GM23338 (cell line): ENCODE results near the gene PIGV.

ENCODE experiments used
- EZH2phosphoT487 ChIP-seq: fragments of 200-600 bp; sonication (generic); IDR thresholded peaks from one replicate; pipeline ENCODE4 v1.8.1; 2018; ENCODE audit warnings: antibody characterized with exemption; ENCODE audit not compliant: unreplicated experiment
- TF ChIP-seq, protein P1 (sequence below), 2 experiments: fragments of 200-600 bp in 1 of 2; sonication (generic) in 1 of 2; conservative IDR thresholded peaks; 2 replicates each; pipeline versions ENCODE4 v1.5.1 to v1.6.1; 2016 to 2017; ENCODE audit warnings: antibody characterized with exemption in 2 of 2, low read depth in 2 of 2, mild to moderate bottlenecking in 2 of 2, moderate library complexity in 1 of 2
- TF ChIP-seq, protein P2 (sequence below): IDR thresholded peaks from one replicate; pipeline ENCODE4 v1.6.1; 2018; ENCODE audit warnings: antibody characterized with exemption; ENCODE audit not compliant: unreplicated experiment

DNA sequence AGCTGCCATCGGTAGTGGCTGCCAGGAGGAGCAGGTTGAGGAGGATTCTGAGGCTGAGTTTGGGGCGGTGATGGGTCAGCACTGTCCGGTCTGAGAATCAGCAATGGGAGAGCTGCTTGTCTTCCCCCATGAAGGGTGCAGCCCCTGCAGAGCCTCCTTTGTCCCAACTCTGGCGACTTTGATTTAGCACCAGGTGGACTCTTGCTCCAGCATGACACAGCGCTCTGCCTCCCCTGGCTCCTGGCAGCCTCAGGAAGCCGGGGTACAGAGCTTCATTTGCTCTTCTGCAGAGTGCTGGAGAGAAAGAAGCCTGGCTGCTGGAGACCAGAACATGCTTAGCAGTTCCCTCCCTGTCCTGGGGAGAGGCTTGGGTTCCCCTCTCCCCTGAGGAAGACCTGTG, 52.0 kb downstream of the PIGV start:
- TF ChIP-seq, protein P1, sequence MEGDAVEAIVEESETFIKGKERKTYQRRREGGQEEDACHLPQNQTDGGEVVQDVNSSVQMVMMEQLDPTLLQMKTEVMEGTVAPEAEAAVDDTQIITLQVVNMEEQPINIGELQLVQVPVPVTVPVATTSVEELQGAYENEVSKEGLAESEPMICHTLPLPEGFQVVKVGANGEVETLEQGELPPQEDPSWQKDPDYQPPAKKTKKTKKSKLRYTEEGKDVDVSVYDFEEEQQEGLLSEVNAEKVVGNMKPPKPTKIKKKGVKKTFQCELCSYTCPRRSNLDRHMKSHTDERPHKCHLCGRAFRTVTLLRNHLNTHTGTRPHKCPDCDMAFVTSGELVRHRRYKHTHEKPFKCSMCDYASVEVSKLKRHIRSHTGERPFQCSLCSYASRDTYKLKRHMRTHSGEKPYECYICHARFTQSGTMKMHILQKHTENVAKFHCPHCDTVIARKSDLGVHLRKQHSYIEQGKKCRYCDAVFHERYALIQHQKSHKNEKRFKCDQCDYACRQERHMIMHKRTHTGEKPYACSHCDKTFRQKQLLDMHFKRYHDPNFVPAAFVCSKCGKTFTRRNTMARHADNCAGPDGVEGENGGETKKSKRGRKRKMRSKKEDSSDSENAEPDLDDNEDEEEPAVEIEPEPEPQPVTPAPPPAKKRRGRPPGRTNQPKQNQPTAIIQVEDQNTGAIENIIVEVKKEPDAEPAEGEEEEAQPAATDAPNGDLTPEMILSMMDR (conservative IDR thresholded peaks at IDR 0.05; ENCODE audit: low read depth in 2 of 2): no peak
- TF ChIP-seq EZH2phosphoT487: no peak
- TF ChIP-seq, protein P2, sequence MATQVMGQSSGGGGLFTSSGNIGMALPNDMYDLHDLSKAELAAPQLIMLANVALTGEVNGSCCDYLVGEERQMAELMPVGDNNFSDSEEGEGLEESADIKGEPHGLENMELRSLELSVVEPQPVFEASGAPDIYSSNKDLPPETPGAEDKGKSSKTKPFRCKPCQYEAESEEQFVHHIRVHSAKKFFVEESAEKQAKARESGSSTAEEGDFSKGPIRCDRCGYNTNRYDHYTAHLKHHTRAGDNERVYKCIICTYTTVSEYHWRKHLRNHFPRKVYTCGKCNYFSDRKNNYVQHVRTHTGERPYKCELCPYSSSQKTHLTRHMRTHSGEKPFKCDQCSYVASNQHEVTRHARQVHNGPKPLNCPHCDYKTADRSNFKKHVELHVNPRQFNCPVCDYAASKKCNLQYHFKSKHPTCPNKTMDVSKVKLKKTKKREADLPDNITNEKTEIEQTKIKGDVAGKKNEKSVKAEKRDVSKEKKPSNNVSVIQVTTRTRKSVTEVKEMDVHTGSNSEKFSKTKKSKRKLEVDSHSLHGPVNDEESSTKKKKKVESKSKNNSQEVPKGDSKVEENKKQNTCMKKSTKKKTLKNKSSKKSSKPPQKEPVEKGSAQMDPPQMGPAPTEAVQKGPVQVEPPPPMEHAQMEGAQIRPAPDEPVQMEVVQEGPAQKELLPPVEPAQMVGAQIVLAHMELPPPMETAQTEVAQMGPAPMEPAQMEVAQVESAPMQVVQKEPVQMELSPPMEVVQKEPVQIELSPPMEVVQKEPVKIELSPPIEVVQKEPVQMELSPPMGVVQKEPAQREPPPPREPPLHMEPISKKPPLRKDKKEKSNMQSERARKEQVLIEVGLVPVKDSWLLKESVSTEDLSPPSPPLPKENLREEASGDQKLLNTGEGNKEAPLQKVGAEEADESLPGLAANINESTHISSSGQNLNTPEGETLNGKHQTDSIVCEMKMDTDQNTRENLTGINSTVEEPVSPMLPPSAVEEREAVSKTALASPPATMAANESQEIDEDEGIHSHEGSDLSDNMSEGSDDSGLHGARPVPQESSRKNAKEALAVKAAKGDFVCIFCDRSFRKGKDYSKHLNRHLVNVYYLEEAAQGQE: no peak
